Gastroesophageal sphincter (tissue), 3 donors: ENCODE results near the gene CYP27A1.

Source experiments
- CTCF ChIP-seq, 4 experiments: fragments of 200-600 bp in 2 of 4; fragments of 450-650 bp in 2 of 4; sonication (generic) in 1 of 4; IDR thresholded peaks; one replicate each; pipeline ENCODE4 v1.5.1; 2017 to 2019; ENCODE audit warnings: antibody characterized with exemption in 4 of 4, mild to moderate bottlenecking in 2 of 4, moderate library complexity in 2 of 4
- EP300 ChIP-seq: sonication (generic); formaldehyde crosslinking; IDR thresholded peaks from one replicate; pipeline ENCODE4 v1.6.1; 2017; ENCODE audit warnings: antibody characterized with exemption, mild to moderate bottlenecking
- POLR2A ChIP-seq, 2 donors: fragments of 450-650 bp; IDR thresholded peaks; one replicate each; pipeline ENCODE4 v1.6.1; 2017; ENCODE audit warnings: antibody characterized with exemption in 2 of 2, mild to moderate bottlenecking in 2 of 2, moderate library complexity in 1 of 2
- POLR2AphosphoS5 ChIP-seq: sonication (generic); formaldehyde crosslinking; IDR thresholded peaks from one replicate; pipeline ENCODE4 v1.6.1; 2017; ENCODE audit warnings: antibody characterized with exemption

DNA sequence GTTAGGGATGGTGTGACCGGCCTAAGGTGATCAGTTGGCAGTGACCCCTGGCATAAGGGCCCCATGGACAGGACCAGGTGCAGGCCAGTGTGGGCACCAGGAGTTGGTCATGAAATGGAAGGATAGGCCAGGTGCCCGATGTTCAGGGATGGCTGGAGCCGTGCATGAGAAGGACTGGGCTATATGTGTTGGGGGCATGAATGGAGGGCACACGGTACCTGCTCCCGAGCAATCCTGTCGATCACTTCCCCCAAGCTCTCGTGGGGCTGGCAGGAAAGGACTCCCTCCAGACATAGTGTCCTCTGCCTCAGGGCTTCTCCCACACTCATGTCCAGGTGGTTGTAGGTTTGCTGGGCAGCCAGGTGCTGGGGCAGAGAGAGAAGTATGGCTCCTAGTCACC lies 42.1 kb downstream of the CYP27A1 start:
- no peak for TF ChIP-seq EP300
- no peak for TF ChIP-seq CTCF (IDR thresholded peaks at IDR 0.05)
- TF ChIP-seq POLR2AphosphoS5, result no peak
- no peak for TF ChIP-seq POLR2A (IDR thresholded peaks at IDR 0.05)
